GM12878 (cell line): ENCODE data around the gene ADCK1. TPM values are rescaled to one million over a fixed set of nuclear protein-coding genes. Genes with fewer than 3 reads are reported as not detected.

ENCODE experiments used
- ATAC-seq: fragments of 200-7000 bp; cut with Tn5 transposase; 3 replicates; pipeline ENCODE4 v1.9.1; 2020; ENCODE audit warnings: mild to moderate bottlenecking, moderate library complexity
- BruUV-seq: library from RNA; stranded (reverse); fragments of 400-500 nt; replicated peaks from 2 replicates; lab custom pipeline; 2021; lab: Mats Ljungman, UMichigan
- CTCF ChIA-PET: fragments of 300-600 bp; sonication (Branson Sonifier 250); formaldehyde crosslinking; extraction: SDS; loops from one replicate; lab custom pipeline; 2021; ENCODE audit warnings: inconsistent platforms; lab: Yijun Ruan, JAX
- POLR2A ChIA-PET: fragments of 350-600 bp; formaldehyde crosslinking; extraction: SDS; loops from one replicate; lab custom pipeline; 2021; ENCODE audit warnings: inconsistent platforms; lab: Charles Lee
- RAD21 ChIA-PET: fragments of 300-600 bp; sonication (Branson Sonifier 250); formaldehyde crosslinking; loops from one replicate; lab custom pipeline; 2023; ENCODE audit warnings: antibody characterized with exemption; ENCODE audit not compliant: unreplicated experiment; lab: Charles Lee
- SMC1A ChIA-PET: fragments of 300-600 bp; sonication (Branson Sonifier 250); formaldehyde crosslinking; loops from one replicate; lab custom pipeline; 2023; ENCODE audit not compliant: unreplicated experiment, uncharacterized antibody; lab: Charles Lee
- DNase-seq: peaks from one replicate; pipeline ENCODE4 v3.0.0-alpha.2; 2011; ENCODE audit warnings: low read depth, low spot score
- FAIRE-seq: peaks from 3 replicates; lab custom pipeline; 2011; peaks lifted over from hg19 to GRCh38; lab: Jason Lieb, UNC
- H2AFZ ChIP-seq: 2 replicates; pipeline ENCODE4 v1.6.0; 2011; ENCODE audit warnings: low read depth, low read length, control low read depth; ENCODE audit not compliant: control insufficient read depth
- H3K27ac ChIP-seq: 2 replicates; pipeline ENCODE4 v1.5.1; 2011; ENCODE audit warnings: control low read depth; ENCODE audit not compliant: control insufficient read depth, insufficient read depth
- H3K27me3 ChIP-seq, 2 experiments: replicated peaks in 1 of 2; 2 replicates each; pipeline versions ENCODE4 v1.6.0 to v1.6.1; 2011; ENCODE audit warnings: low read length in 1 of 2; ENCODE audit not compliant: control insufficient read depth in 2 of 2, insufficient read depth in 2 of 2
- H3K36me3 ChIP-seq, 2 experiments: 2 replicates each; pipeline ENCODE4 v1.5.1; 2011; ENCODE audit warnings: low read length in 1 of 2; ENCODE audit not compliant: control insufficient read depth in 2 of 2, insufficient read depth in 2 of 2
- H3K4me1 ChIP-seq: 2 replicates; pipeline ENCODE4 v1.6.1; 2011; ENCODE audit warnings: mild to moderate bottlenecking, low read length, moderate library complexity, mixed read lengths; ENCODE audit not compliant: control insufficient read depth, insufficient read depth
- H3K4me2 ChIP-seq: 2 replicates; pipeline ENCODE4 v1.6.0; 2011; ENCODE audit warnings: control low read depth; ENCODE audit not compliant: control insufficient read depth, insufficient read depth
- H3K4me3 ChIP-seq: fragments of 200-600 bp; sonication (generic); 2 replicates; pipeline ENCODE4 v1.5.1; 2016
- H3K79me2 ChIP-seq: 2 replicates; pipeline ENCODE4 v1.6.0; 2011; ENCODE audit warnings: low read length; ENCODE audit not compliant: control insufficient read depth, insufficient read depth
- H3K9ac ChIP-seq: 2 replicates; pipeline ENCODE4 v1.8.0; 2011; ENCODE audit warnings: low read length, control low read depth, mixed read lengths; ENCODE audit not compliant: control insufficient read depth, insufficient read depth
- H3K9me3 ChIP-seq: replicated peaks from 3 replicates; pipeline ENCODE4 v1.5.1; 2011; ENCODE audit warnings: mild to moderate bottlenecking, low read length; ENCODE audit not compliant: control insufficient read depth, insufficient read depth
- H4K20me1 ChIP-seq: 2 replicates; pipeline ENCODE4 v1.6.0; 2011; ENCODE audit not compliant: control insufficient read depth, insufficient read depth
- BRCA1 ChIP-seq: IDR thresholded peaks from 2 replicates; pipeline ENCODE4 v1.6.1; 2011; ENCODE audit warnings: low read depth, low read length, improper control_type of control experiment
- CTCF ChIP-seq, 3 experiments: IDR thresholded peaks in 2 of 3; conservative IDR thresholded peaks in 1 of 3; 2 replicates each; pipeline ENCODE4 v1.5.1; 2011; ENCODE audit warnings: low read depth in 3 of 3, low read length in 3 of 3, mild to moderate bottlenecking in 3 of 3, control low read depth in 2 of 3, moderate library complexity in 2 of 3, inconsistent platforms in 1 of 3, mixed read lengths in 1 of 3; ENCODE audit not compliant: control insufficient read depth in 2 of 3, insufficient read depth in 1 of 3; ENCODE audit errors: extremely low read depth in 1 of 3
- ESRRA ChIP-seq: IDR thresholded peaks from 2 replicates; pipeline ENCODE4 v1.6.1; 2012; ENCODE audit warnings: mild to moderate bottlenecking, low read length, improper control_type of control experiment
- PAX5 ChIP-seq: IDR thresholded peaks from 2 replicates; pipeline ENCODE4 v1.6.1; 2011; ENCODE audit warnings: low read depth, low read length, borderline replicate concordance
- PML ChIP-seq: IDR thresholded peaks from 2 replicates; pipeline ENCODE4 v1.6.1; 2012; ENCODE audit warnings: low read length, inconsistent platforms
- RAD21 ChIP-seq: IDR thresholded peaks from 2 replicates; pipeline ENCODE4 v1.6.1; 2011; ENCODE audit warnings: mild to moderate bottlenecking, low read depth, low read length, moderate library complexity; ENCODE audit not compliant: insufficient read depth
- SMARCA5 ChIP-seq: fragments of 450-650 bp; IDR thresholded peaks from 2 replicates; pipeline ENCODE4 v1.6.1; 2017; ENCODE audit warnings: mild to moderate bottlenecking
- SMC3 ChIP-seq: IDR thresholded peaks from 2 replicates; pipeline ENCODE4 v1.6.1; 2011; ENCODE audit warnings: low read length, improper control_type of control experiment, borderline replicate concordance
- YY1 ChIP-seq: IDR thresholded peaks from 2 replicates; pipeline ENCODE4 v1.6.1; 2011; ENCODE audit warnings: low read depth, mild to moderate bottlenecking, low read length
- WGBS: methylation state at CpG from one replicate; pipeline ENCODE4 v1.1.6; 2016; ENCODE audit warnings: low lambda C conversion rate; ENCODE audit not compliant: insufficient replicate concordance, insufficient coverage; ENCODE audit errors: missing lambda C conversion rate; 5-methylcytosine and 5-hydroxymethylcytosine counted together
- in situ Hi-C: fragments of 300-500 bp; cut with MboI; formaldehyde crosslinking; loops from 9 replicates; pipeline ENCODE4 v1.14.3; 2018; ENCODE audit warnings: mixed read lengths
- intact Hi-C: fragments of 100-400 bp; cut with micrococcal nuclease; formaldehyde crosslinking; loops from one replicate; pipeline ENCODE4 v1.14.2; 2022; ENCODE audit not compliant: unreplicated experiment
- polyA plus RNA-seq, 11 experiments: library from polyadenylated mRNA; depleted of rRNA in 4 of 11; unstranded in 6 of 11; stranded (reverse) in 5 of 11; fragments of >200 nt; fragmentation: Nextera tagmentation in 4 of 11; fragmentation: Illumina TruSeq in 1 of 11; extraction: Ambion mirVana in 4 of 11; extraction: Trizol in 1 of 11; gene quantifications; 1 replicate in 1 of 11; 2 replicates in 10 of 11; pipeline versions ENCODE4 v1.2.1 to v1.2.3, GENCODE V29; 2011 to 2016; ENCODE audit warnings: inconsistent platforms in 2 of 11, missing spikeins in 2 of 11, low read depth in 1 of 11
- total RNA-seq, 4 experiments: library from RNA; depleted of rRNA in 3 of 4; stranded (reverse); fragments of >200 nt in 3 of 4; fragmentation: Illumina TruSeq in 1 of 4; extraction: Trizol in 1 of 4; gene quantifications; 2 replicates each; pipeline versions ENCODE4 v1.2.1 to v1.2.3, GENCODE V29; 2013 to 2021

Gene ADCK1
- total and polyA plus RNA-seq, 10 of the 15 experiments (the other 5 are each of a cell fraction or from before 2014, with no cell fraction given) = 3.3 to 8.5 (median 5.1) TPM

GRCh38 chr14:77862154-77862786, 62.4 kb downstream of the ADCK1 start:
- BruUV-seq = no TSS peak
- H3K4me2 ChIP-seq = no peak overlapping the region
- ChIA-PET POLR2A (no interaction called here), CTCF (interaction anchor here (0.7 to 5.7 kb wide), 21 partner anchors 8 to 737 kb away, joined by 3 to 40 read pairs (median 4); no protein-coding TSS in a partner anchor), RAD21 (interaction anchor here (1.2 to 2.4 kb wide), 2 partner anchors 9 to 705 kb away, joined by 3 to 11 read pairs; no protein-coding TSS in a partner anchor), SMC1A (interaction anchor here (1.0 to 1.3 kb wide), 4 partner anchors 9 to 735 kb away, joined by 3 to 7 read pairs (median 4); no protein-coding TSS in a partner anchor)
- TF ChIP-seq SMARCA5 = 0 out of 2 replicates have a peak, but pooled peaks have one; percentile 17
- TF ChIP-seq PML = no peak
- TF ChIP-seq CTCF (IDR thresholded peaks at IDR 0.05 in 2 of 3, conservative IDR thresholded peaks at IDR 0.05 in 1 of 3; ENCODE audit: control insufficient read depth in 2 of 3, extremely low read depth in 1 of 3, insufficient read depth in 1 of 3, low read depth in 3 of 3, low read length in 3 of 3) = peak; percentile 89 to 99 (median 99)
- no peak for TF ChIP-seq PAX5
- peak; percentile 81 for TF ChIP-seq SMC3
- peak; percentile 74; the same call in 1 of the 2 replicates for TF ChIP-seq ESRRA
- TF ChIP-seq YY1 = 0 out of 2 replicates have a peak, but pooled peaks have one; percentile 46
- no peak for TF ChIP-seq BRCA1
- peak; percentile 90 for TF ChIP-seq RAD21
- no peak overlapping the region for H3K27ac ChIP-seq
- FAIRE-seq (peak; percentile 78), ATAC-seq (peak; percentile 95), DNase-seq (peak; percentile 12)
- in situ Hi-C loops (loop anchor here (10.0 kb wide), 2 partner anchors 733 to 973 kb away; no protein-coding TSS in a partner anchor), intact Hi-C loops (loop anchor here (1.0 to 10.0 kb wide), 6 partner anchors 123 to 975 kb away; no protein-coding TSS in a partner anchor)
- H3K9ac ChIP-seq = no peak overlapping the region
- H3K79me2 ChIP-seq = no peaks in the 10 kb centered on the region
- H3K4me3 ChIP-seq = no peak overlapping the region
- H3K27me3 ChIP-seq = no peaks in the 10 kb centered on the region
- no peaks in the 10 kb centered on the region for H3K4me1 ChIP-seq
- H4K20me1 ChIP-seq = no peaks in the 10 kb centered on the region
- H3K9me3 ChIP-seq = no peaks in the 10 kb centered on the region
- WGBS = 40% methylated on average over 11 of the region's 11 CpGs
- H2AFZ ChIP-seq = no peak overlapping the region
- no peaks in the 10 kb centered on the region for H3K36me3 ChIP-seq
